GM12875 (cell line): Measurements from ENCODE around the gene MFGE8.
"Not testable (repeated sequence)": the region's sequence is repeated elsewhere in the genome, so short reads cannot be mapped to it uniquely, and the experiment has no call there.

Experiments used
- H3K4me3 ChIP-seq: one replicate; pipeline ENCODE4 v1.5.1; 2011; ENCODE audit warnings: low read depth, low read length, control low read depth
- TF ChIP-seq, protein P1 (sequence below): IDR thresholded peaks from 2 replicates; pipeline ENCODE4 v1.5.1; 2011; ENCODE audit warnings: low read depth, mild to moderate bottlenecking, control low read depth, inconsistent platforms, low read length, moderate library complexity, borderline replicate concordance; ENCODE audit not compliant: insufficient read depth

MFGE8 gene

DNA sequence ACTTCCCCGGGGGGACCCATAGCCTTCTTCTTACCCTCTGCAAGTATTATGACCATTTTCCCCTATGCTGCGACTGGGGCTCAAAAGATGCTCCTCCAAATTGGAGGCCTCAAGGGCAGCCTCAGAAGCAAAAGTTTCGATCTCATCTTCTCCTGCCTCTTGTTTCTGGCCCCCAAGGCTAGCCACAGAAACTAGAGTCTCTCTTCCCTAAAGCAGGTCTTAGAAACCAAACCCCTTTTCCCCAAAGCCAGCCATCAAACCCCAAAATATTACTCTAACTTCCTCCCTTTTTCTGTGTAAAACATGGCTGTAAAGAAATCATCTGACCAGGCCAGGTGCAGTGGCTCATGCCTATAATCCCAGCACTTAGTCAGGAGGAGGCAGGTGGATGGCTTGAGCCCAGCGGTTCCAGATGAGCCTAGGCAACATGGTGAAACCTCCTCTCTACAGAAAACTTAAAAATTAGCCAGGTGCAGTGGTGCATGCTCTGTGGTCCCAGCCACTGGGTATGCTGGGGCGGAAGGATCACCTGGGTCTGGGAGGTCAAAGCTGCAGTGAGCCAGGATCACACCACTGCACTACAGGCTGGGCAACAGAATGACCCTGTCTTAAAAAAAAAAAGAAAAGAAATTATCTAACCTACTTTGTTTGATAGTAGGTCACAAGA, 36.7 kb upstream of the MFGE8 start:
- H3K4me3 ChIP-seq, result no peak overlapping the region
- TF ChIP-seq, protein P1, sequence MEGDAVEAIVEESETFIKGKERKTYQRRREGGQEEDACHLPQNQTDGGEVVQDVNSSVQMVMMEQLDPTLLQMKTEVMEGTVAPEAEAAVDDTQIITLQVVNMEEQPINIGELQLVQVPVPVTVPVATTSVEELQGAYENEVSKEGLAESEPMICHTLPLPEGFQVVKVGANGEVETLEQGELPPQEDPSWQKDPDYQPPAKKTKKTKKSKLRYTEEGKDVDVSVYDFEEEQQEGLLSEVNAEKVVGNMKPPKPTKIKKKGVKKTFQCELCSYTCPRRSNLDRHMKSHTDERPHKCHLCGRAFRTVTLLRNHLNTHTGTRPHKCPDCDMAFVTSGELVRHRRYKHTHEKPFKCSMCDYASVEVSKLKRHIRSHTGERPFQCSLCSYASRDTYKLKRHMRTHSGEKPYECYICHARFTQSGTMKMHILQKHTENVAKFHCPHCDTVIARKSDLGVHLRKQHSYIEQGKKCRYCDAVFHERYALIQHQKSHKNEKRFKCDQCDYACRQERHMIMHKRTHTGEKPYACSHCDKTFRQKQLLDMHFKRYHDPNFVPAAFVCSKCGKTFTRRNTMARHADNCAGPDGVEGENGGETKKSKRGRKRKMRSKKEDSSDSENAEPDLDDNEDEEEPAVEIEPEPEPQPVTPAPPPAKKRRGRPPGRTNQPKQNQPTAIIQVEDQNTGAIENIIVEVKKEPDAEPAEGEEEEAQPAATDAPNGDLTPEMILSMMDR, result no peak

DNA sequence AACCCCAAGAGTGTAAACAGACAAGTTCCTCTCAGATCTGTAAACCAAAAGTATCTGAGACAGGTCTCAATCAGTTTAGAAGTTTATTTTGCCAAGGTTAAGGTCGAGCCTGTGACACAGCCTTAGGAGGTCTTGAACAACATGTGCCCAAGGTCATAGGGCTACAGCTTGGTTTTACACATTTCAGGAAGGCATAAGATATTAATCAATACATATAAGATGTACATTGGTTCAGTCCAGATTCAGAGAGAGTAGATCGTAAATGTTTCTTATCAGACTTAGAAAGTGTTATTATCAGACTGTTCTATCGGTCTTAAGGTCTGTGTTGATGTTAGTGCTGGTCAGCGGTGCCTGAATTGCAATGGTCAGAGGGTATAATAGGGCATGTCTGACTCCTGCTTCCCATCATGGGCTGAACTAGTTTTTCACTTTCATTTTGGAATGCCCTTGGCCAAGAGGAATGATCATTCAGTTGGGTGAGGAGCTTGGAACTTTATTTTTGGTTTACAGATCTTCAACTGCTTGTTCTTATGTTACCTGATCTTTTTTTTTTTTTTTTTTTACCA, 27.0 kb upstream of the MFGE8 start:
- TF ChIP-seq, protein P1, result no peak

GRCh38 chr15:88939486-88939806, 26.3 kb upstream of the MFGE8 start:
- TF ChIP-seq, protein P1, result no peak
- no peak overlapping the region for H3K4me3 ChIP-seq

More for the DNA sequence above, 27.0 kb upstream of the MFGE8 start:
- H3K4me3 ChIP-seq, result no peak overlapping the region

DNA sequence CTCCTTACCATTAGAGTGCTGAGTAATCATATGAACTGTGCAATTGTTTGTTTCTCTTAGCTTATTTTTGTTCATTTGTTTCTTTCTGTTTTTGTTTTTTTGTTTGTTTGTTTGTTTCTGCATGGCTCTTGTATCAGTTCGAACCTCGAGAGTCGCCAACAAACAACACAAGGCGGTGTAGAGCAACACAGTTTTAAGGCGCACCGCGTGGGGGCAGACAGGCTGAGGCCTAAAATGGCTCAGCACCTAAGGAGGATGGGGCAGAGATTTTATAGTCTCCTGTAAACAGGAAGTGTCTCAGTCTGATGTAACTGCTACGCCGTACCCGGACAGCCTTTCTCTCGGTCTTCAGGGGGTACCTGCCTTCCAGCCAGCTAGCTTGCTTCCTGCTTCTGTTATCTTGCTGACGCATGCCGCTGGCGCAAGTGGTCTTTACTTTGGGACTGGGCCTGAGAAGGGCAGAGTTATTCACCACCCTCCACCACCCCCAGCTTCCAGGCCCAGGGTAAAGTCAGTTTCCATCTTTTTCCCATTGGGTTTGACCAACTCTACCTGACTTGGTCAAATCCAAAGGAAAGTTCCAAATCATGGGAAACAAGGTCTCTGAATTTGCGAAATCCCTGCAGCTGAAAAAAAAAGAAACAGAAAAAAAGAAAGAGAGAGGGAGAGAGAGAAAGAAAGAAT, 25.8 kb upstream of the MFGE8 start:
- H3K4me3 ChIP-seq, result no peak overlapping the region
- TF ChIP-seq, protein P1, result no peak

- H3K4me3 ChIP-seq, result not testable (repeated sequence)
Observed at GRCh38 chr15:88934449-88934848, 21.3 kb upstream of the MFGE8 start.

DNA sequence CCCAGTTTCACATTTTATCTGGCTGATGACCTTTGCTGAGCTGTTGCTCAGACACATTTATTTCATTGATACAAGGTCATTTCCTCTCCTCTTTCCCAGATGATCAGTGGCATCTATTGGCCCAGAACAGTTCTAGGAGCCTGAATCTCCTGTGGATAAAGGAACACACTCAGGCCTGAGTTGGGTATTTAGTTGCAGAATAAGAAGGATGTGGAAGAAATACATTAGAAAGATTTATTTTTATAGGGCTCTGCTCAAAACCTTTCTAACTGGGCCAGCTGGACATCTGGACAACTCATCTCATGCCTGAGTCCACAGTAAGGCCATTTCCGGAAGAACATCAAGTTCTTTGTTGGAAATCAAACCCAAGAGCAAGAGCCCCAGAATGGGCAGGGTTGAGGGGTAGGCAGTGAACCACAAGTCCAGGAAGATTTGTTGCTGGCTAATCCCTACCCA, 19.7 kb upstream of the MFGE8 start:
- TF ChIP-seq, protein P1, result no peak

DNA sequence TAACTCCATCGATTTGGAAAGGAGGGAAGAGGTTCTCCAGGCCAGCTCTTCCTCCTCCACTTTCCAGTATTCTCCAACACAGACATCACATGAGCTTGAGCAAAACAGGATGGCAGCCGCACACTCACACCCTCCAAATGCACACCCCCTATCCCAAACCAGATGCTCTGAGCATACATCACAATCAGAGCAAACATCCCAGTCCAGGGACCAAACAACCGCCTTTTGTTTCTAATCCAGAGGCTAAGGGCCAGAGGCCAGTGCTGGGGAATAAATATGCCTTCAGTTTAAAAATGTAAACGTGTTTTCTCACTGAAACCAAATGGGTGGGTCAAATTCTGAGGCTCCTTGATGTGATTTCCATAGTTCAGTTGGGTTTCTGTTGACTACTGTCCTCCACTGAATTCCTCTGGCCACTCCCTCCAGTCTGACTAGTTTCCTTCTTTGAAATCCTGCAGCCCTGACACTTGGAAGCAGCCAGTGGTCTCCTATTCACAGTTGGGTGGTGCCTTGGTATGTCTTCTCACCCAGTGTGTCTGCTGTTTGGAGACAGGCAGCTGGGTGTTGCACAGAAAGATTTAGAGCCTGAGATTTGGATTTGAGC, 19.2 kb upstream of the MFGE8 start:
- TF ChIP-seq, protein P1, result no peak
- no peak overlapping the region for H3K4me3 ChIP-seq

More for the DNA sequence above, 19.7 kb upstream of the MFGE8 start:
- no peak overlapping the region for H3K4me3 ChIP-seq
